MM.1S (cell line): ENCODE measurements around the gene NDUFAF5.

Experiments
- EZH2 ChIP-seq: fragments of 300-600 bp; sonication (generic); optimal IDR thresholded peaks from 2 replicates; pipeline ENCODE3; 2017; ENCODE audit warnings: low read depth, mild to moderate bottlenecking, antibody characterized with exemption, low read length, mixed read lengths
- TF ChIP-seq, protein P1 (sequence below): fragments of 300-600 bp; sonication (generic); IDR thresholded peaks from 2 replicates; pipeline ENCODE4 v1.5.1; 2016; ENCODE audit warnings: antibody characterized with exemption, low read length, mixed read lengths

DNA sequence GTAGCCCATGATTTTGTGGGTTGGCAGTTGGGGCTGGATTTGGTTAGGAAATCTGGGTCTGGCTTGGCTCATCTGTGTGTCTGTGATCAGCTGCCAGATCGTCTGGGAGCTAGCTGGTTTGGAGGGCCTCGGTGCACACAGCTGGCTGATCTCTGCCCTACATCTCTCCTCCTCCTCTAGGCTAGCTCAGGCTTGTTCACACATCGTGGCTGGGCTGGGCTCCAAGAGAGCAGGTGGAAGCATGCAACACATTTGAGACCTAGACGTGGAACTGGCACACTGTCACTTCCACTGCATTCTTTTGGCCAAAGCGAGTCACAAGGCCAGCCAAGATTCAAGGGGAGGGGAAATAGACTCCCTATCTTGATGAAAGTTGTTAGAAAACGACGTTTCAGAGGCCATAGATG lies 15.9 kb downstream of the NDUFAF5 start:
- TF ChIP-seq, protein P1, sequence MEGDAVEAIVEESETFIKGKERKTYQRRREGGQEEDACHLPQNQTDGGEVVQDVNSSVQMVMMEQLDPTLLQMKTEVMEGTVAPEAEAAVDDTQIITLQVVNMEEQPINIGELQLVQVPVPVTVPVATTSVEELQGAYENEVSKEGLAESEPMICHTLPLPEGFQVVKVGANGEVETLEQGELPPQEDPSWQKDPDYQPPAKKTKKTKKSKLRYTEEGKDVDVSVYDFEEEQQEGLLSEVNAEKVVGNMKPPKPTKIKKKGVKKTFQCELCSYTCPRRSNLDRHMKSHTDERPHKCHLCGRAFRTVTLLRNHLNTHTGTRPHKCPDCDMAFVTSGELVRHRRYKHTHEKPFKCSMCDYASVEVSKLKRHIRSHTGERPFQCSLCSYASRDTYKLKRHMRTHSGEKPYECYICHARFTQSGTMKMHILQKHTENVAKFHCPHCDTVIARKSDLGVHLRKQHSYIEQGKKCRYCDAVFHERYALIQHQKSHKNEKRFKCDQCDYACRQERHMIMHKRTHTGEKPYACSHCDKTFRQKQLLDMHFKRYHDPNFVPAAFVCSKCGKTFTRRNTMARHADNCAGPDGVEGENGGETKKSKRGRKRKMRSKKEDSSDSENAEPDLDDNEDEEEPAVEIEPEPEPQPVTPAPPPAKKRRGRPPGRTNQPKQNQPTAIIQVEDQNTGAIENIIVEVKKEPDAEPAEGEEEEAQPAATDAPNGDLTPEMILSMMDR: no peak
- no peak for TF ChIP-seq EZH2
